ELR (cell line): ENCODE results near the gene NLRC5.
A peak's percentile ranks its signal among the peaks of the same experiment; 100 is the strongest.

Experiments used
- DNase-seq: peaks from one replicate; pipeline ENCODE4 v3.0.0-alpha.2; 2015; ENCODE audit warnings: low read depth

Gene NLRC5, protein sequence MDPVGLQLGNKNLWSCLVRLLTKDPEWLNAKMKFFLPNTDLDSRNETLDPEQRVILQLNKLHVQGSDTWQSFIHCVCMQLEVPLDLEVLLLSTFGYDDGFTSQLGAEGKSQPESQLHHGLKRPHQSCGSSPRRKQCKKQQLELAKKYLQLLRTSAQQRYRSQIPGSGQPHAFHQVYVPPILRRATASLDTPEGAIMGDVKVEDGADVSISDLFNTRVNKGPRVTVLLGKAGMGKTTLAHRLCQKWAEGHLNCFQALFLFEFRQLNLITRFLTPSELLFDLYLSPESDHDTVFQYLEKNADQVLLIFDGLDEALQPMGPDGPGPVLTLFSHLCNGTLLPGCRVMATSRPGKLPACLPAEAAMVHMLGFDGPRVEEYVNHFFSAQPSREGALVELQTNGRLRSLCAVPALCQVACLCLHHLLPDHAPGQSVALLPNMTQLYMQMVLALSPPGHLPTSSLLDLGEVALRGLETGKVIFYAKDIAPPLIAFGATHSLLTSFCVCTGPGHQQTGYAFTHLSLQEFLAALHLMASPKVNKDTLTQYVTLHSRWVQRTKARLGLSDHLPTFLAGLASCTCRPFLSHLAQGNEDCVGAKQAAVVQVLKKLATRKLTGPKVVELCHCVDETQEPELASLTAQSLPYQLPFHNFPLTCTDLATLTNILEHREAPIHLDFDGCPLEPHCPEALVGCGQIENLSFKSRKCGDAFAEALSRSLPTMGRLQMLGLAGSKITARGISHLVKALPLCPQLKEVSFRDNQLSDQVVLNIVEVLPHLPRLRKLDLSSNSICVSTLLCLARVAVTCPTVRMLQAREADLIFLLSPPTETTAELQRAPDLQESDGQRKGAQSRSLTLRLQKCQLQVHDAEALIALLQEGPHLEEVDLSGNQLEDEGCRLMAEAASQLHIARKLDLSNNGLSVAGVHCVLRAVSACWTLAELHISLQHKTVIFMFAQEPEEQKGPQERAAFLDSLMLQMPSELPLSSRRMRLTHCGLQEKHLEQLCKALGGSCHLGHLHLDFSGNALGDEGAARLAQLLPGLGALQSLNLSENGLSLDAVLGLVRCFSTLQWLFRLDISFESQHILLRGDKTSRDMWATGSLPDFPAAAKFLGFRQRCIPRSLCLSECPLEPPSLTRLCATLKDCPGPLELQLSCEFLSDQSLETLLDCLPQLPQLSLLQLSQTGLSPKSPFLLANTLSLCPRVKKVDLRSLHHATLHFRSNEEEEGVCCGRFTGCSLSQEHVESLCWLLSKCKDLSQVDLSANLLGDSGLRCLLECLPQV (N-terminal part only)

DNA sequence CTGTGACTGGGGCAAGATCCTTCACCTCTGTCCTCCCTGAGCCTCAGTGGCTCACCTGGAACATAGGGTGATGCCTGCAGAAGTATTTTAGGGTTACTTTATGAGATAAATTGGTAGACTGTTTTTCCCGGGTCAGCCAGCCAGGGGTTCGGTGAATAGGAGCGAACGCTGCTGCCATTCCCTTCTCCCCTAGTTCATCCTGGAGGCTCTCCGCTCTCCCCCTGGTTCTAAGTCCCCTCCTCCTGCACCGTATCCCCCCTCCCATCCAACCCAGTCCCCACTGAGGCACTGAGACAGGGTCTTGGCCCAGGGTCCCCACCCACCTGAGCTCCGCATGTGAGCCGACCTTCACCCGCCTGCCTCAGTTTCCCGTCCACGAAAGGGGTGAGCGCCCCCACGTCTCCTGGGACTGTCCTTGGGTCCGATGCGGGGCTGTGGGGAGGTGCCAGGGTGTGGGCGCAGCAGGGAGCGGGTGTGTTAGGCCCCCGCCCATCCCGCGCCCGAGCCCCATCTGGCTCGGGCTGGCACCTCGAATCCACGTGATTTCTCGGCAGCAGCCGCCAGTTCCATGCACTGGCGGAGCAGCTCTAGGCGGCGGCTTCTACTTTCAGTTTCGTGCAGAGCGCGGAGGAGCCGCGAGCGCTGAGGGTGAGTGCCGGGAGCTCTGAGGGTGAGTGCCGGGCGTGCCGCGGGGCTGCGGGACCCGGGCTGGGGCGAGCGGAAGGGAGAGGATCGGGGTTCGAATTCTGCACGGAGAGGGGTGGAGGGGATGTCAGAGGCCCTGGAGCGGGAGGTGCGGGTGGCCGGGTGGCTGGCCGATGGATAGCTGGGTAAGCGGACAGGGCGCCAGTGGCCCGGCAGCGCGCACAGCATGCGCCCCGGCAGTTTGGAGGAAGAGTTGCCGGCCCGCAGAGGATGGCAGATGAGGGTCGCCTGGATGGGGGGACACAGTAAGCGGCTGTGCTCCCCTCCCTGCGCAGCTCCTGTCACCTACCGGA lies at the start of gene NLRC5:
TSS of gene NLRC5 (plus strand) at position 610 of the 998 bp plus-strand sequence. CDS start 31,156 bp downstream, outside the sequence.
- DNase-seq = peak; percentile 91

DNA sequence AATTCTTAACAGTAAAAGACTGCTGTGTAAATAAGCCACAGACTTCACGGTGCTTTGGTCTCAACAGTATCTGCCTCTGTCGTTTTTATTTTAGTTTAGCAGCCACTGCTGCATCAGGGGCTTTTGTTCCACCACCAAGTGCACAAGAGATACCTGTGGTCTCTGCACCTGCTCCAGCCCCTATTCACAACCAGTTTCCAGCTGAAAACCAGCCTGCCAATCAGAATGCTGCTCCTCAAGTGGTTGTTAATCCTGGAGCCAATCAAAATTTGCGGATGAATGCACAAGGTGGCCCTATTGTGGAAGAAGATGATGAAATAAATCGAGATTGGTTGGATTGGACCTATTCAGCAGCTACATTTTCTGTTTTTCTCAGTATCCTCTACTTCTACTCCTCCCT lies 49.6 kb upstream of the NLRC5 start:
- DNase-seq = no peak

DNA sequence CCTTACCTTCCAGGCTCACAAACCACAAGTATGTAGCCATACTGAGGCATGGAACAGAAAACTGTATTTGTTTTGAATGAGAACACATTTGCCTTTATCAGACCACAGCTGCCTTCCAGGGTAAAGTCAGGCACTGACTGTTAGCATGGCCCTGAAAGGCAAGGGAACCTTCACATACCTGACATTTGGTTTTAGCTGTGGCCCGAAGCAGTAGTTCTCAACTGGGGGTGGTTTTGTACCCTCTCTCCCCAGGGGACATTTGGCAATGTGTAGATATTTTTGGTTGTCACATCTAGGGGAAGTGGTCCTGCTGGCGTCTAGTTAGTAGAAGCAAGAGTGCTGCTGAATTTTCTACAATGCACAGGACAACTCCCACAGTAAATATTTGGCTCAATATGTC lies 48.3 kb upstream of the NLRC5 start:
- DNase-seq = no peak

DNA sequence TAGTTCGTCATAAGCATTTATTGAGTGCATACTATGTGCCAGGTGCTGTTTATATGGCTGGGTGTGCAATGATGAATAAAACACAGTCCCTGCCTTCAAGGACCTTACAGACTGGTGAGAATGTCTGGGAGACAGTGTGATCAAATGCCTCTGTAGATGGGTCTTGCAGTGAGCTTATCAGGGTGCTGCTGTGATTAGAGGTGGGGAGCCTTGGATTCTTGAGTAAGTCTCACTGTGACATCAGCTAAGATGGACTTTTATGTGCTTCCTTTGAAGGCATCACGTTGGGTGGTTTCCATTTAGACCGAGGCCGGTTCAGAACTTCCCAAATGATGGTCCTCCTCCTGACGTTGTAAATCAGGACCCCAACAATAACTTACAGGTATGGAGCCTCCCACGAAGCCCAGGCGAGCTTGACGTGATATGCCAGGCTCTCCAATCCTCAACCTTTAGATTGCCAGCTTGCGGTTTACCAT lies 47.5 kb upstream of the NLRC5 start:
- DNase-seq = no peak

DNA sequence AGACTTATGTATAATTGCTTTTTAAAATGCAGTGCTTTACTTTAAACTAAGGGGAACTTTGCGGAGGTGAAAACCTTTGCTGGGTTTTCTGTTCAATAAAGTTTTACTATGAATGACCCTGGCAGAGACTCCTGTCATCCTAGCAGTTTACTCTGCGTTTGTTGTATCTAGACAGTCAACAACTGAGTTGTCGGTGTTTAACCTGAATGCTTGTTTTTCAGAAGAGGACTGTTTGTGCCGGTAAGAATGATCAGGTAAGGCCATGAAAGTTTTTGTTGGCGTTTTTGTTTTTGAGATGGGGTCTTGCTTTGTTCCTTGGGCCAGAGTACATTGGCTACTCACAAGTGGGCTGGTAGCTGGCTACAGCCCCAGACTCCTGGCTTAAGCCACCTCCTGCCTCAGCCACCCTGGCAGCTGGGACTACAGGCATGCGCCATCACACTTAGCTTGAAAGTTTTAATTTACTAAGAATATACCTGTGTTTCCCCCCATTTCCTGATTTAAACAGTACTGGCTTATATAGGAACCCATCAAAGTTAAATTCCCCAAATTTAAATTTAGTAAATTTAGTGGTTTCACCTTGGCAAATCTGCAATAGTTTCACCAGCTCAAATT lies 45.5 kb upstream of the NLRC5 start:
- DNase-seq = no peak

DNA sequence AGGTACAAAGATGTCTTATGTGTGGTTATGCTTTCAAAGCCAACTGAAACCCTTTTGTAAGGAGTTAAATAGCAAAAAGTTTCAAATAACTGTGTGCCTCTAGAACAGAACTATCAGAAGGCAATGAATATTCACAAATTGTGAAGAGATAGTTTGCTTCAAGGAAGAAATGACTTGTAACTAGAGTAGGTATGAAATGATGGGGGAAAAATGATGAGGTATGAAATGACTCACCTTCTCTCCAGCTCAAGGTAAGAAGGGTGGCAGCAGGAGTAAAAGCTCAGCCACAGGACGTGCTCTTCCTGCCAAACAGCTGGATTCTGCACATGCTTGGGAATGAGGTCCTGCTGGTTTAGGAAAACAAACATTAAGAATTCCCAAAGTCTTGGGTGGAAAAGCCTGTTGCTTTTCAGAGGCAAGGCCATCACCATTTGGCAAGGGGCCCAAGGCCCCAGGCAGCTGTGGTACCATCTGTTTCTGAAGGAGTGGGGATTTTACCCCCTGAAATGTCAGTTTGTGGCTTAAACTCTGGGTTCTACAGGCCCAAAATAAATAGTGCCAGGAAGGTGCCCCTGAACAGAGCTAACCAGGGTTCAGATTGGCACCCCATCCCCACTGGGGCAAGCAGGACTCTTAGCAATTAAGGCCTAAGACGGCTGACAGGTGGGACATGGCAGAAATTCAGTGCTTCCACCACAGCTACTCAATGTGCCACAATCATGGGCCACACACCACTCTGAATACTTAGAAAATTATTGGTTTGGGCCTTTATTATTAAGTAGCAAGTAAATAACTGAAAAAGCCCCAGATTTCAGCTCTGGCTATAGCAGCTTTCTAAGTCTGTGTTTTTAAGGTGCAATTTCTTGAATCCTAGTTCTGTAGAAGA lies 44.2 kb upstream of the NLRC5 start:
- DNase-seq = no peak

DNA sequence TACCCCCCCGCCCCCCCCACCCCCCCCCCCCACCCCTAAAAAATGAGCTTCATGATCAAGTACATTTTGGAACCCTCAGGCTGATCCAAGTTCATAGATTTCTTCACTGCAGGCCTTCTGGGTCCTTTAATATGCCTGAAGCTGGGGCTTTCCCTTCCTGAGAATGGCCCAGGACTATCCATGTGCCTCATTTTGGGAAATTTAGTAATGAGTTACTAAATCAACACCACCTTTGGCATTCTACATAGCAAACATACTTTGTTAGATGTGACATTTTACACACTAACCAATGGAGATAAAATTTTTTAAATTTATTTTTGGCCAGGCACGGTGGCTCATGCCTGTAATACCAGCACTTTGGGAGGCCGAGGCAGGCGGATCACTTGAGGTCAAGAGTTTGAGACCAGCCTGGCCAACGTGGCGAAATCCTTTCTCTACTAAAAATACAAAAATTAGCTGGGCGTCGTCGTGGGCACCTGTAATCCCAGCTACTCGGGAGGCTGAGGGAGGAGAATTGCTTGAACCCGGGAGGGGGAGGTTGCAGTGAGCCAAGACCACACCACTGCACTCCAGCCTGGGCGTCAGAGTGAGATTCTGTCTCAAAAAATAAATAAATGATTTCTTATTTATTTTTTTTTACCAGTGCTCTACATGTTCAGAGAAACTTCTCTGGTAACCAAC lies 43.4 kb upstream of the NLRC5 start:
- no peak for DNase-seq

DNA sequence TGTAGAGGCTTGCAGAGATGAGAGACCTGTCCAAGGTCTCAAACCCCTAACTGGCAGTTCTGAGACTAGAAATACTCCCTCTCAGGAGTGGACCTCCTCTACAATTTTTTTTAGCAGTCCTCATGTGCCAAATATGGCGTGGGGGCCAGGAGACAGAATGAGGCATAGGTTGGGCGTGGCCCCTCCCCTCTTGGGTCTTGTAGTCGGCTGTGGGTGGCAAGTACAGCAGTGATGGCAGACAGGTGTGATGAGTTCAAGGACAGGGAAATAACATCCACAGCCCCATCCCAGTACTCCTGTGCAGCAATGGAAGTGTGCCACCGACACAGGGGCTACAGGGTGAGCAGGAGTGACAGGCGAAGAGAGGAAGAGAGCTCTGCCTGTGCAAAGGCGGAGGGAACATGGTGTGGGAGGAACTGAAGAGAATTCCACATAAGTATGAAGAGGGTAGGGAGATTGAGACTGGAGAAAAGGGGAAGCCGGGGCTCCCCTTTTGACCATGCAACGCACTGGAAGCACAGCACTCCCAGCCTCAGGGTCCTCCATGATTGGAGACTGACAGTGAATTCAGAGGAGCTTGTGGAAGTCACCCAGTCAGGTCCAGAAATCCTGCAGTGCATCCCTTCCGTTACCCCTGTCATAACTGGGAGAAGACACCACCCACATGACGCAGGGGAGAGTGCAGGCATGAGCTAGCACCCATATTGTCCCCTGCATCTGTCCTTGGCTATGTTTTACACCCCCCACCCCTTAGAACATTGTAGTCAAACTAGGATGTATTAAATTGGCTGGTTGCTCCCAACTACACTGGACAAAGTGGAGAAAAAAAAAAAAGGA lies 42.4 kb upstream of the NLRC5 start:
- DNase-seq = no peak

DNA sequence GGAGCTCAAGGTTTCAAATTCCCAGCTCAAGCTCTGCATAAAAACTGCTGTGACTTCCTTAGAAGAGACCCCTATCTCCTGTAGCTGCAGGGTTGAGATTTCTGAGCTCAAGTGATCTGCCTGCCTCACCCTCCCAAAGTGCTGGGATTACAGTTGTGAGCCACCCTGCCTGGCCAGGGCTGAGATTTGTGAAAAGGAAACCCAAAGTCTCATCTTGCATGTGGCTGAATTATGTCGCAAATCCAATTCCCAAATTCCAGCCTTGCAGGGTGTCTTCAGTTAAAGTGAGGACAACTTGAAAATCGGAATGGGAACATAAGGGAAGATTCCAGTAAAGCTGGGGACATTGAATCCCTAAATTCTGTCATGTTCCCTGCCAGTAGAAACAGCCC lies 41.8 kb upstream of the NLRC5 start:
- DNase-seq = no peak

DNA sequence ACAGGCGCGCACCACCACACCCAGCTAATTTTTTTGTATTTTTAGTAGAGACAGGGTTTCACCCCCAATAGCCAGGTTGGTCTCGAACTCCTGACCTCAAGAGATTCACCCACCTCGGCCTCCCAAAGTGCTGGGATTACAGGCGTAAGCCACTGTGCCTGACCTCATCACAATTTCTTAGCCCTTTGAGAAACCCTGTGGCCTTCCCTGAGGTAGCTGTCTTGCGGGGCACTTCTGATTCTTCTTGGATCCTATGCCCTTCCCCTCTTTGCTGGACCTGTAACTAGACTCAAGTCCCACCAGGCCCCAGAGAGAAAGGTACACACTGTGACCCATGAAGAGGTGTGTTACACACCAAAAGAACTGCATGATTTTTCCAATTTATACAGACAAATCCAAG lies 41.1 kb upstream of the NLRC5 start:
- no peak for DNase-seq

DNA sequence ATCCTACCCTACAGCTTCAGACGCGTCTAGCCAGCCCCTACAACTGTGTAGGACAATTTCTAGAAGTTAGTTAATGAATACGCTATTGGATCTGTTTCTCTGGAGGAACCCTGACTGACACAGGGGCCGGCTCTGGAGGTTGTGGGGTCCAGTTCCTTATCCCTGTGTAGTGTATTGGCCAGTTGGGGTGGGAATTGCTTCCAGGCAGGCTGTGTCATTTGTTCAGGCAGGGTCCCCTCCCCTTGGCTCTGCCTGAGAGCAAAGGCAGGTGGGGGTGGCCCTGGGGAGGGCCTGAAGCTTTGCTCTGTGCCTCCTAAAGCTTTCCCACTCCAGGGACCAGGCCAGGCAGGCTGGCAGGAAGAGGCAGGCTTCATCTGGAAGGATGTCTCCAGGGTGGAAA lies 39.3 kb upstream of the NLRC5 start:
- no peak for DNase-seq

DNA sequence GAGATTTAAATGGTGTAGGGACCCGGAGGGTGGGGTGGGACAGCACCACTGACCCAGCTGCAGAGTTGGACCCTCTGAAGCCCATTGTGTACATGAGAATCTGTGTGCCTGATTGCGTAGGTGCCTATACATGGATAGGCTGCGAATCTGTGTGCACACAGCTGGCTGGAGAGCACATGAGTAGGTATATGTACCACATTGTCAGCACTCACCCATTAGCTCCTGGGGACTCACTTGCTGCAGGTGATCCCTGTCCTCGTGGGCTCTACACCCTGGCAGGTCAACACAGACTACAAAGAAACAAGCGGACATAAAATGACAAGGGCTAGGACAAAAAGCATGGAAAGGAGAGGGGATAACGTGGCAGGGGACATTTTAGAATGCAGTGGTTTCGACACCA lies 38.9 kb upstream of the NLRC5 start:
- DNase-seq = no peak

DNA sequence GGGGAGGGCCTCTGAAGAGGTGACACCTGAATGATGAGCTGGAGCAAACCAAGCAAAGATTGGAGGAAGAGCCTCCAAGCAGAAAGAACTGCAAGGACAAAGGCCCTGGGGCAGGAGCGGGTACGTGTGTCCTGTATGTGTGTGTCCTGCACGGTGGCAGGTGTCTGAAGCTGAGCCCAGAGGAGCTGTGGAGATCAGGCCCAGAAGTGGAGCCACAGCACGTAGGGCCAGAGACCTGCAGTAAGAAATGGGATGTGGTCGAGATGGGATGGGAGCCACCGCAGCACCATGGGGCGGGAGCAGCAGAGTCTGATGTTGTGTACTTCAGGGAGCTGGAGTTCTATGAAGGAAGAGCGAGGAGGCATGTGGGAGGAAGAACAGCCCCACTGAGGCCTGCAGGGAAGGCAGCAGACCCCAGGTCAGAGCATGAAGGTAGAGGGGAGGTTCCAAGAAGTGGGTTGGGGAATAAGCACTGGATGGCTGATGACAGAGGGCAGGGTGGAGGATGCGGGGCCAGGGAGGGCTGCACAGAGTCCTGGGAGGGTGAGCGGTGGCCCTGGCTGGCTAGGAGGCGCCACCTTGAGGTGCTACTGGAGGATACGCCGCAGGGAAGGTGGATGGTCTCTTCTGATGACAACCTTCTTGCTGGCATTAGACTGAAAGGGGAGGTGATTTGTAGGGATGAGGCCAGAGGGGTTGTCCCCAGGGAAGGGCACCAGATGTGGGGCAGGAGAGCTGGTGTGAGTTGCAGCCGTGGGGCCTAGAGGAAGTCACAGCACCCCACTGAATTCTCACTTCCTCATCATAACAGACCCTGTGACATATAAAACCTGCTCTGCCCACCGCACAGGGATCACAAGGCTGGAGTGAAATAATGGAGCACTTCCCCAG lies 38.2 kb upstream of the NLRC5 start:
- peak; percentile 69 for DNase-seq

DNA sequence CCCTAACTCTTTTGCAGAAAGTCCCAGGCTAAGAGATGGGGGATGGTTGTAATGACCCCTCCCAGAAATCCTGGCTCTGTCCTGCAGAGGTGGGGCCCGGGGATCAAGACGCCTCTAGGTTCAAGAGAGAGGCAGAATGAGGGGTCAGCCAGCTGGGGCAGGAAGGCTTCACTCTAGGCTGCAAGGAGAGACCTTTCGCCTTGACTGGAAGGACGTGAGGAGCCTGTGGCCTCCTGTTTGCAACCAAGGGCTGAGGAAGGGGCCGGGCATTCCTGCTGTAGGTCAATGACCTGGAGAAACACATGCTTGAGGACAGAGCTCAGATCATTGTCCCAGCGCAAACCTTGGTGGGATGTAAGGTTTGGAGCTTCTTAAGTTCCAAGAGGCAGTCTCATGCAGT lies 36.4 kb upstream of the NLRC5 start:
- DNase-seq = no peak

DNA sequence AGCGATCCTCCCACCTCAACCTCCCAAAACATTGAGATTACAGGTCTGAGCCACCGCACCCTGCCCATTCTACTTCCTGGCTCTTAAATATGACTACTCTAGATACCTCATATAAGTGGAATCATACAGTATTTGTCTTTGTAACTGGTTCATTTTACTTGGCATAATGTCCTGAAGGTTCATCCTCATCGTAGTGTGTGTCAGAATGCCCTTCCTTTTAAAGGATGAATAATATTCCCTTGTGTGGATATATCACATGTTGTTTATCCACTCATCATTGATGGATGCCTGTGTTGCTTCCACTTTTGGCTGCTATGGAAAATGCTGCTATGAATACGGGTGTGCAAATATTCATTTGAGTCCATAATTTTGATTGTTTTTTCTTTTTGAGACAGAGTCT lies 33.3 kb upstream of the NLRC5 start:
- no peak for DNase-seq

DNA sequence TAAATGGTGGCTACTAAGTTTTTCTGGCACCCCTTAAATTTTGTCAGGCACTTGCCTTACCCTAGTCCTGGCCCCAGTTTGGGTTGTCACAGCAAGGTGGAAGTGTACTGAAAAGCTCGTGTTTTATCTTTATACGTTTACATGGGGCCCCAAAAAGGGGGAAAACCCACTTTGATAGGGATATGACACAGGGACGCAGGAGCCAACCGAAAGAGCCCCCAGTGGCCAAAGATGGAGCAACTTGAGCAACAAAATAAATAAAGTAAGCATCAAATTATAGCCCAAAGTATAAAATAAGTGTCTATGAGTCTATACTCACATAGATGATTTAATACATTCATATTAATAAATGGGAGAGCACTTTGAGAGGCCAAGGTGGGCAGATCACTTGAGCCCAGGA lies 32.6 kb upstream of the NLRC5 start:
- DNase-seq = no peak

DNA sequence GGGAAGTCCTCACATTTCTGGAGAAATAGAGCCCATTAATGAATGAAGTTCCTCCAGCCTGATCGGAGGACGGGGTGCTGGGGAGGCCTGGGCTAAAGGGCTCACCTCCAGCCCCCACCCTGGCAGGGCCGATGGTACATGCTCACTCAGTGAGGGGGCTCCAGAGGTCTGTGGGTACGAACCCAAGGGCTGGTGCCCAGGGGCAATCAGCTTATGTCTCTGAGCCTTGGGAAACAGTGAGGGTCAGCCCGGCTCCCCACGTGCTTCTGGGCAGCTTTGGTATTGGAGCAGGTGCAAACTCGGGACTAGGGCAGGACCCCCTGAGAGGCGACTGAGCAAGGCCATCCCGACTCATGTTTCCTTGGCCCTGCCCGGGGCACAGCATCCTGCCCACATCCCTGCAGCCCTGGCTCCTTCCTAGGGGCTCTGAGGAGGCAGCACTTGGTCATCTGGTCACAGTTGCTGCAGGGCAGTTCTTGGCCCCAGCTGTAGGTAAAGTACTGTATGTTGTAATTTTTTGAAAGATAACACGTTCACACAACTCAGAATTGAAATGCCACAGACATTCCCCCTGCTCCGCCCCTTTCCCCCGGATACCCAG lies 28.6 kb upstream of the NLRC5 start:
- no peak for DNase-seq
